Mesendoderm (in vitro differentiated cells): Measurements from ENCODE around the gene DNAI1.

Experiments used
- DNase-seq: peaks from one replicate; pipeline ENCODE4 v3.0.0; 2013
- H2AK5ac ChIP-seq: 2 replicates; pipeline ENCODE4 v1.6.1; 2013; ENCODE audit warnings: low read length, inconsistent platforms
- H2BK120ac ChIP-seq: 2 replicates; pipeline ENCODE4 v1.6.1; 2013; ENCODE audit warnings: low read depth, mild to moderate bottlenecking, low read length, moderate library complexity, mixed read lengths
- H2BK15ac ChIP-seq: replicated peaks from 2 replicates; pipeline ENCODE4 v1.6.1; 2013; ENCODE audit warnings: low read depth, mild to moderate bottlenecking, moderate library complexity
- H2BK5ac ChIP-seq: 2 replicates; pipeline ENCODE4 v1.6.1; 2013; ENCODE audit warnings: low read length, inconsistent platforms
- H3K18ac ChIP-seq: 2 replicates; pipeline ENCODE4 v1.6.1; 2013; ENCODE audit warnings: mild to moderate bottlenecking, low read length, mixed read lengths
- H3K23ac ChIP-seq: one replicate; pipeline ENCODE4 v1.6.1; 2013; ENCODE audit warnings: low read length
- H3K27ac ChIP-seq: 2 replicates; pipeline ENCODE4 v1.5.1; 2013; ENCODE audit warnings: low read depth, mild to moderate bottlenecking, inconsistent platforms, low read length, moderate library complexity
- H3K27me3 ChIP-seq: 2 replicates; pipeline ENCODE4 v1.6.1; 2013; ENCODE audit warnings: low read length, control low read depth, mild to moderate bottlenecking, inconsistent platforms; ENCODE audit not compliant: insufficient read depth, poor library complexity
- H3K36me3 ChIP-seq: 2 replicates; pipeline ENCODE4 v1.6.1; 2013; ENCODE audit warnings: low read length, inconsistent platforms; ENCODE audit not compliant: control insufficient read depth, insufficient read depth
- H3K4ac ChIP-seq: one replicate; pipeline ENCODE4 v1.6.1; 2013; ENCODE audit warnings: low read depth, mild to moderate bottlenecking, low read length, moderate library complexity
- H3K4me1 ChIP-seq: 2 replicates; pipeline ENCODE4 v1.6.1; 2013; ENCODE audit warnings: low read depth, low read length, inconsistent platforms; ENCODE audit not compliant: control insufficient read depth
- H3K4me2 ChIP-seq: 2 replicates; pipeline ENCODE4 v1.6.1; 2013; ENCODE audit warnings: low read length
- H3K4me3 ChIP-seq: 2 replicates; pipeline ENCODE4 v1.5.1; 2013; ENCODE audit warnings: mild to moderate bottlenecking, low read length
- H3K56ac ChIP-seq: one replicate; pipeline ENCODE4 v1.6.1; 2013; ENCODE audit warnings: low read length
- H3K79me1 ChIP-seq: 2 replicates; pipeline ENCODE4 v1.6.1; 2013; ENCODE audit warnings: low read length, inconsistent platforms
- H3K79me2 ChIP-seq: 2 replicates; pipeline ENCODE4 v1.6.1; 2013; ENCODE audit warnings: mild to moderate bottlenecking, low read length; ENCODE audit not compliant: control insufficient read depth, insufficient read depth
- H3K9ac ChIP-seq: 2 replicates; pipeline ENCODE4 v1.6.1; 2013; ENCODE audit warnings: low read length, inconsistent platforms
- H4K5ac ChIP-seq: one replicate; pipeline ENCODE4 v1.6.1; 2013; ENCODE audit warnings: low read length
- H4K8ac ChIP-seq: one replicate; pipeline ENCODE4 v1.6.1; 2013; ENCODE audit warnings: low read depth, mild to moderate bottlenecking, control low read depth, low read length, moderate library complexity
- WGBS: extraction: QIAGEN DNeasy Blood & Tissue Kit; methylation state at CpG from one replicate; pipeline ENCODE4 v1.1.7; 2013; ENCODE audit warnings: low lambda C conversion rate, missing lambda C conversion rate; ENCODE audit not compliant: insufficient coverage; ENCODE audit errors: extremely low coverage; 5-methylcytosine and 5-hydroxymethylcytosine counted together

Gene DNAI1

DNA sequence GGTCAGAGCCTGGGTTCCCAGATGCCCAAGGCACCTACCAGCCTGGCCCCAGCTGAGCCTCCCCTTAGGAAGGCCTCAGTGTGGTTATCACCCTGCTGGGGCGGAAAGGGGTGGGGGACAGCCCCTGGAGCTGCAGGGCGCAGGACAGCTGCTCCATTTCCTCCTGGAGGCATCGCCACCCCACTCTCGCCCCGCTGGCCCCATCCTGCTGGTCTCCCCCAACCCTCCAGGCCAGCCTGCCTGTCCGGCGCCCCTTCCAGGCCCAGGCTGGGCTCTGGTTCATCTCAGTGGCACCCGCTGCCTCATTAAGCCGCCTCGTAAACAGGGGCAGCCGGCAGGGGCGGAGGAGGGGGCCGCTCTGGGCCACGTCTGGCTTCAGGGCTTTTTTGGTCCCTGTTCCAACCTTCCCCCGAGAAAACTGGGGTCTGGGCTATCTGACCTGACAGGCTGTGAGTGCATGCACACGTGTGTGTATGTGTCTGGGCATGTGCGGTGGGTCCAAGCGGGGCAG is 95.0 kb downstream of the DNAI1 start:
- Histone ChIP-seq H3K4me1 (peaks cover 1% of the 10 kb centered on the region), H3K79me1 (no peaks in the 10 kb centered on the region), H3K79me2 (no peaks in the 10 kb centered on the region), H2BK120ac (no peak overlapping the region), H3K23ac (no peak overlapping the region), H3K4ac (no peak overlapping the region), H3K4me2 (no peak overlapping the region), H4K5ac (no peak overlapping the region), H3K4me3 (no peak overlapping the region), H3K36me3 (no peaks in the 10 kb centered on the region), H2BK15ac (no peak overlapping the region), H3K56ac (no peak overlapping the region), H2AK5ac (no peak overlapping the region), H4K8ac (no peak overlapping the region), H3K27ac (no peak overlapping the region), H3K18ac (no peak overlapping the region), H2BK5ac (no peak overlapping the region), H3K27me3 (no peaks in the 10 kb centered on the region), H3K9ac (no peak overlapping the region)
- no CpG with 5 or more reads among the region's 18 CpGs for WGBS
- no peak for DNase-seq

DNA sequence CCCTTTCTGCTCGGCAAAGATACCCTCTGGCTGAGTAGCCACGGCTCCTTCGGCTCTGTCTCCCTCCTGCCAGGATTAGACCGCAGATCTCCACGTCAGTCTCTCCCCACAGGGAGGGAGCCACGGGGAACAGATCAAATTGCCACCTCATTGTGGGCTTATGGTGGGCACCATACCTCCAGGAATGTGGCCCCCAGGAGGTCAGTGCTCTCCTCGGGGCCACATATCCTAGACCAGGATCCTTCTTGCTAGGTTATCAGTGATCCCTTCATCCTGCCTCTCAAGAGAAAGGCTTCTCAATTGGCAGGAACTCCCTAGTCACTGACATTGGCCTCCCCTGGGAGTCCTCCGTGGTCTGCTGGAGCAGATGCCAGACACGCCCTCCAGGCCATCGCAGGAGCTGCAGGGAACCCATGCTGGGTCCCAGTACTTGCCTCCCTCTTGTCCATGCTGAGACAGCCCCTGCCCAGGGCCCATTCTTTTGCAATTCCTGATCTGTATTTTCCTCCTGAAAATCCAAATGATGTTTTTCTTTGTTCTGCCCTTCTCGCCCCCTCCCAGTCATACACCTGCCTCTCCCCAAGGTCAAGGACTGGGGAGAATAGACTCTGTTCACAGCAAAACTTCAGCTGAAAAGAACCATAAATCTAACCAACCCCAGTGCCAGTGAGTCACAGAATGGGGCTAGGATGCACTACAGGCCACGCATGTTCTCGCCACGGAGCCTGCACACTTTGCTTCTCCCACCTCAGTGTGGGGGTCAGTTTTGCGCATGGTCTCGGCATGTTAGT is 95.8 kb downstream of the DNAI1 start:
- no peak overlapping the region for H3K4me2 ChIP-seq
- no peaks in the 10 kb centered on the region for H3K36me3 ChIP-seq
- no peak overlapping the region for H2BK120ac ChIP-seq
- no peak overlapping the region for H2AK5ac ChIP-seq
- no peak overlapping the region for H3K27ac ChIP-seq
- H4K8ac ChIP-seq: no peak overlapping the region
- WGBS: no CpG with 5 or more reads among the region's 16 CpGs
- H3K79me1 ChIP-seq: no peaks in the 10 kb centered on the region
- no peak overlapping the region for H3K4me3 ChIP-seq
- H3K56ac ChIP-seq: no peak overlapping the region
- H3K4ac ChIP-seq: no peak overlapping the region
- no peak overlapping the region for H2BK5ac ChIP-seq
- DNase-seq: peak; percentile 47
- H2BK15ac ChIP-seq: no peak overlapping the region
- H3K18ac ChIP-seq: no peak overlapping the region
- no peaks in the 10 kb centered on the region for H3K27me3 ChIP-seq
- peaks cover 1% of the 10 kb centered on the region for H3K4me1 ChIP-seq
- no peaks in the 10 kb centered on the region for H3K79me2 ChIP-seq
- no peak overlapping the region for H3K9ac ChIP-seq
- no peak overlapping the region for H3K23ac ChIP-seq
- H4K5ac ChIP-seq: no peak overlapping the region

- WGBS: no CpG with 5 or more reads among the region's 23 CpGs
- Histone ChIP-seq H3K79me2 (no peaks in the 10 kb centered on the region), H3K23ac (no peak overlapping the region), H4K8ac (no peak overlapping the region), H3K36me3 (no peaks in the 10 kb centered on the region), H4K5ac (no peak overlapping the region), H2BK120ac (no peak overlapping the region), H3K4me1 (peaks cover 3% of the 10 kb centered on the region), H3K4me3 (no peak overlapping the region), H3K56ac (no peak overlapping the region), H2BK5ac (no peak overlapping the region), H2AK5ac (no peak overlapping the region), H3K9ac (no peak overlapping the region), H3K79me1 (no peaks in the 10 kb centered on the region), H2BK15ac (no peak overlapping the region), H3K4me2 (no peak overlapping the region), H3K27ac (no peak overlapping the region), H3K4ac (no peak overlapping the region), H3K18ac (no peak overlapping the region), H3K27me3 (no peaks in the 10 kb centered on the region)
- no peak for DNase-seq
These were observed 96.4 kb downstream of the DNAI1 start for GRCh38 chr9:34555002-34555348.

GRCh38 chr9:34555500-34555899 is 96.9 kb downstream of the DNAI1 start:
- no peak for DNase-seq
- H2AK5ac ChIP-seq: no peak overlapping the region
- no peak overlapping the region for H3K56ac ChIP-seq
- H3K27me3 ChIP-seq: no peaks in the 10 kb centered on the region
- no peak overlapping the region for H4K8ac ChIP-seq
- H3K4me3 ChIP-seq: no peak overlapping the region
- no peaks in the 10 kb centered on the region for H3K36me3 ChIP-seq
- H2BK120ac ChIP-seq: no peak overlapping the region
- peak overlapping the region; percentile 45 for H3K23ac ChIP-seq
- H3K27ac ChIP-seq: no peak overlapping the region
- no peak overlapping the region for H2BK5ac ChIP-seq
- H2BK15ac ChIP-seq: no peak overlapping the region
- no peak overlapping the region for H3K4me2 ChIP-seq
- no peak overlapping the region for H3K18ac ChIP-seq
- no CpG with 5 or more reads among the region's 5 CpGs for WGBS
- H3K4ac ChIP-seq: no peak overlapping the region
- no peak overlapping the region for H3K9ac ChIP-seq
- no peak overlapping the region for H4K5ac ChIP-seq
- no peaks in the 10 kb centered on the region for H3K79me2 ChIP-seq
- no peaks in the 10 kb centered on the region for H3K79me1 ChIP-seq
- H3K4me1 ChIP-seq: peaks cover 8% of the 10 kb centered on the region

GRCh38 chr9:34555936-34556525 is 97.4 kb downstream of the DNAI1 start:
- no peak overlapping the region for H2AK5ac ChIP-seq
- H3K36me3 ChIP-seq: no peaks in the 10 kb centered on the region

More at GRCh38 chr9:34555936-34556525, 97.4 kb downstream of the DNAI1 start:
- Histone ChIP-seq H3K4me1 (peaks cover 8% of the 10 kb centered on the region), H3K18ac (no peak overlapping the region), H2BK5ac (no peak overlapping the region), H3K9ac (no peak overlapping the region), H2BK15ac (no peak overlapping the region), H4K5ac (no peak overlapping the region), H3K79me2 (no peaks in the 10 kb centered on the region), H3K79me1 (no peaks in the 10 kb centered on the region), H3K23ac (no peak overlapping the region), H3K56ac (no peak overlapping the region), H3K4ac (no peak overlapping the region), H3K4me2 (no peak overlapping the region), H2BK120ac (no peak overlapping the region), H3K4me3 (no peak overlapping the region), H3K27me3 (no peaks in the 10 kb centered on the region), H3K27ac (no peak overlapping the region), H4K8ac (no peak overlapping the region)
- WGBS: no CpG with 5 or more reads among the region's 13 CpGs
- DNase-seq: no peak
